ENCODE results near the gene SLC2A8.

GRCh38 chr9:127402401-127403090 lies 5.6 kb downstream of the SLC2A8 start:
- TF ChIP-seq POLR2AphosphoS5 (IDR thresholded peaks at IDR 0.05) (no peak), EP300 (IDR thresholded peaks at IDR 0.05) (no peak)
- TF ChIP-seq, protein P1, sequence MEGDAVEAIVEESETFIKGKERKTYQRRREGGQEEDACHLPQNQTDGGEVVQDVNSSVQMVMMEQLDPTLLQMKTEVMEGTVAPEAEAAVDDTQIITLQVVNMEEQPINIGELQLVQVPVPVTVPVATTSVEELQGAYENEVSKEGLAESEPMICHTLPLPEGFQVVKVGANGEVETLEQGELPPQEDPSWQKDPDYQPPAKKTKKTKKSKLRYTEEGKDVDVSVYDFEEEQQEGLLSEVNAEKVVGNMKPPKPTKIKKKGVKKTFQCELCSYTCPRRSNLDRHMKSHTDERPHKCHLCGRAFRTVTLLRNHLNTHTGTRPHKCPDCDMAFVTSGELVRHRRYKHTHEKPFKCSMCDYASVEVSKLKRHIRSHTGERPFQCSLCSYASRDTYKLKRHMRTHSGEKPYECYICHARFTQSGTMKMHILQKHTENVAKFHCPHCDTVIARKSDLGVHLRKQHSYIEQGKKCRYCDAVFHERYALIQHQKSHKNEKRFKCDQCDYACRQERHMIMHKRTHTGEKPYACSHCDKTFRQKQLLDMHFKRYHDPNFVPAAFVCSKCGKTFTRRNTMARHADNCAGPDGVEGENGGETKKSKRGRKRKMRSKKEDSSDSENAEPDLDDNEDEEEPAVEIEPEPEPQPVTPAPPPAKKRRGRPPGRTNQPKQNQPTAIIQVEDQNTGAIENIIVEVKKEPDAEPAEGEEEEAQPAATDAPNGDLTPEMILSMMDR (IDR thresholded peaks at IDR 0.05): no peak
